ENCODE data around the gene MPHOSPH9. TPM values are rescaled to one million over a fixed set of nuclear protein-coding genes. Genes with fewer than 3 reads are reported as not detected.

MPHOSPH9 gene
- total RNA-seq, 1 experiment from 2014 or later: 44.9 TPM

- no peaks in the 10 kb centered on the region for H3K9me2 ChIP-seq (ENCODE audit: insufficient read depth)
- H3K9me3 ChIP-seq (ENCODE audit: control insufficient read depth in 1 of 2, insufficient read depth in 1 of 2, low read depth in 1 of 2, low read length in 2 of 2): no peaks in the 10 kb centered on the region
- peaks cover 80% of the 10 kb centered on the region for H3K79me2 ChIP-seq (ENCODE audit: insufficient read depth, low read length)
- H3K36me3 ChIP-seq (ENCODE audit: control insufficient read depth in 1 of 2, insufficient read depth in 2 of 2, low read length in 2 of 2): no peaks in the 10 kb centered on the region
- H3K27me3 ChIP-seq (ENCODE audit: insufficient read depth, low read length): no peaks in the 10 kb centered on the region
- no peak overlapping the region for H3K27ac ChIP-seq (ENCODE audit: low read depth, low read length)
- RAD21 ChIA-PET (ENCODE audit: low non-redundant PET in 1 of 2, low total read pairs in 2 of 2, uncharacterized antibody in 2 of 2, unreplicated experiment in 2 of 2): no interaction called here
- H3K9ac ChIP-seq (ENCODE audit: low read length): no peak overlapping the region
- POLR2A ChIA-PET: interaction anchor here (0.8 kb wide), 1 partner anchor 263 kb away, joined by 3 read pairs; the partner anchor contains the start of gene ABCB9
- CTCF ChIA-PET: interaction anchor here (0.8 kb wide), 1 partner anchor 9 kb away, joined by 4 read pairs; no protein-coding TSS in a partner anchor
- no peak for ATAC-seq
- no peak overlapping the region for H3K4me2 ChIP-seq (ENCODE audit: low read length)
- no peaks in the 10 kb centered on the region for H4K20me1 ChIP-seq (ENCODE audit: insufficient read depth)
- peaks cover 7 to 11% of the 10 kb centered on the region in 2 experiments; a peak in 3 of 4 replicates for H3K4me1 ChIP-seq (ENCODE audit: control insufficient read depth in 1 of 2, insufficient read depth in 2 of 2, low read length in 2 of 2)
- TF ChIP-seq EZH2phosphoT487 (IDR thresholded peaks at IDR 0.05; ENCODE audit: borderline replicate concordance) (no peak), FOSL1 (IDR thresholded peaks at IDR 0.05; ENCODE audit: low read depth) (no peak), SRF (IDR thresholded peaks at IDR 0.05; ENCODE audit: low read depth) (no peak), ZNF274 (IDR thresholded peaks at IDR 0.05; ENCODE audit: low read depth, low read length) (no peak), POLR2AphosphoS5 (IDR thresholded peaks at IDR 0.05; ENCODE audit: low read depth, low read length) (no peak), CEBPB (IDR thresholded peaks at IDR 0.05; ENCODE audit: low read depth) (no peak), EGR1 (IDR thresholded peaks at IDR 0.05; ENCODE audit: low read depth) (no peak), YY1 (IDR thresholded peaks at IDR 0.05; ENCODE audit: extremely low read depth, insufficient replicate concordance, low read depth, low read length) (no peak), ELF1 (IDR thresholded peaks at IDR 0.05; ENCODE audit: borderline replicate concordance, low read depth) (no peak), POLR2A (IDR thresholded peaks at IDR 0.05; ENCODE audit: borderline replicate concordance, extremely low read depth, insufficient read depth, insufficient read length) (no peak), EZH2 (IDR thresholded peaks at IDR 0.05) (no peak), ATF3 (IDR thresholded peaks at IDR 0.05) (no peak), TCF7L2 (IDR thresholded peaks at IDR 0.05; ENCODE audit: borderline replicate concordance, extremely low read depth, insufficient read depth, insufficient read length) (no peak), ZFX (IDR thresholded peaks at IDR 0.05) (no peak), JUND (IDR thresholded peaks at IDR 0.05) (no peak)
- TF ChIP-seq, protein P1, sequence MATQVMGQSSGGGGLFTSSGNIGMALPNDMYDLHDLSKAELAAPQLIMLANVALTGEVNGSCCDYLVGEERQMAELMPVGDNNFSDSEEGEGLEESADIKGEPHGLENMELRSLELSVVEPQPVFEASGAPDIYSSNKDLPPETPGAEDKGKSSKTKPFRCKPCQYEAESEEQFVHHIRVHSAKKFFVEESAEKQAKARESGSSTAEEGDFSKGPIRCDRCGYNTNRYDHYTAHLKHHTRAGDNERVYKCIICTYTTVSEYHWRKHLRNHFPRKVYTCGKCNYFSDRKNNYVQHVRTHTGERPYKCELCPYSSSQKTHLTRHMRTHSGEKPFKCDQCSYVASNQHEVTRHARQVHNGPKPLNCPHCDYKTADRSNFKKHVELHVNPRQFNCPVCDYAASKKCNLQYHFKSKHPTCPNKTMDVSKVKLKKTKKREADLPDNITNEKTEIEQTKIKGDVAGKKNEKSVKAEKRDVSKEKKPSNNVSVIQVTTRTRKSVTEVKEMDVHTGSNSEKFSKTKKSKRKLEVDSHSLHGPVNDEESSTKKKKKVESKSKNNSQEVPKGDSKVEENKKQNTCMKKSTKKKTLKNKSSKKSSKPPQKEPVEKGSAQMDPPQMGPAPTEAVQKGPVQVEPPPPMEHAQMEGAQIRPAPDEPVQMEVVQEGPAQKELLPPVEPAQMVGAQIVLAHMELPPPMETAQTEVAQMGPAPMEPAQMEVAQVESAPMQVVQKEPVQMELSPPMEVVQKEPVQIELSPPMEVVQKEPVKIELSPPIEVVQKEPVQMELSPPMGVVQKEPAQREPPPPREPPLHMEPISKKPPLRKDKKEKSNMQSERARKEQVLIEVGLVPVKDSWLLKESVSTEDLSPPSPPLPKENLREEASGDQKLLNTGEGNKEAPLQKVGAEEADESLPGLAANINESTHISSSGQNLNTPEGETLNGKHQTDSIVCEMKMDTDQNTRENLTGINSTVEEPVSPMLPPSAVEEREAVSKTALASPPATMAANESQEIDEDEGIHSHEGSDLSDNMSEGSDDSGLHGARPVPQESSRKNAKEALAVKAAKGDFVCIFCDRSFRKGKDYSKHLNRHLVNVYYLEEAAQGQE (IDR thresholded peaks at IDR 0.05; ENCODE audit: low read depth): no peak
- TF ChIP-seq, protein P2, sequence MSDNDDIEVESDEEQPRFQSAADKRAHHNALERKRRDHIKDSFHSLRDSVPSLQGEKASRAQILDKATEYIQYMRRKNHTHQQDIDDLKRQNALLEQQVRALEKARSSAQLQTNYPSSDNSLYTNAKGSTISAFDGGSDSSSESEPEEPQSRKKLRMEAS (IDR thresholded peaks at IDR 0.05): no peak
- no peak overlapping the region for H3K4me3 ChIP-seq (replicated peaks in 1 of 2; ENCODE audit: low read depth in 1 of 2, low read length in 2 of 2)
- no TSS peak for BruUV-seq (replicated peaks)
- no peak for DNase-seq (ENCODE audit: low read depth, low spot score)
- no peak overlapping the region for H2AFZ ChIP-seq (ENCODE audit: low read depth, low read length, poor library complexity, severe bottlenecking)
- intact Hi-C loops (cut with micrococcal nuclease): no loop called here
Measured at GRCh38 chr12:123229051-123229450, 3.9 kb downstream of the MPHOSPH9 start.

Measured in HCT116 (cell line).